ENCODE measurements around the gene NUP58.

Gene NUP58

DNA sequence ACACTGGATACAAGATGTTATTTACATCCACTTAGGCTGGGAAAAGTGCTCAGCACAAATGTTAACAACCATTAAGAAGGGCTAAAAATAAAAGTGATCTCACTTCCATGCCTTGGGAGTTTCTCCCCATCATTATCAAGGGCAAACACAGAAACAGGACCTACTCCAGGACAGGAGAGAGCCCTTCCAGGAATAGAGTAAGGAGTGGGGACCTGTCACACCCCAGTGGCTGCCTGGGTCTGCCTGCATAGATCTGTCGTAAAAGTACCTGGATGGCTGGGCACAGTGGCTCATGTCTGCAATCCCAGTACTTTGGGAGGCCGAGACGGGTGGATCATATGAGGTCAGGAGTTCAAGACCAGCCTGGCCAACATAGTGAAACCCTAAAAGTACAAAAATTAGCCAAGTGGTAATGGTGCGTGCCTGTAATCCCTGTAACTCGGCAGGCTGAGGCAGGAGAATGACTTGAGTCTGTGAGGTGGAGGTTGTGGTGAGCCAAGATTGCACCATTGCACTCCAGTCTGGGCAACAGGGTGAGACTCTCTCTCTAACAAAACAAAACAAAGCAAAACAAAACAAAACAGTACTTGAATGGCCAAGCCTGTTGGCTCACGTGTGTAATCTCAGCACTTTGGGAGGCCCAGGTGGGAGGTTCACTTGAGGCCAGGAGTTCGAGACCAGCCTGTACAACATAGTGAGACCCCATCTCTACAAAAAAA is 76.0 kb downstream of the NUP58 start:
- DNase-seq (ENCODE audit: low spot score): no peak

DNA sequence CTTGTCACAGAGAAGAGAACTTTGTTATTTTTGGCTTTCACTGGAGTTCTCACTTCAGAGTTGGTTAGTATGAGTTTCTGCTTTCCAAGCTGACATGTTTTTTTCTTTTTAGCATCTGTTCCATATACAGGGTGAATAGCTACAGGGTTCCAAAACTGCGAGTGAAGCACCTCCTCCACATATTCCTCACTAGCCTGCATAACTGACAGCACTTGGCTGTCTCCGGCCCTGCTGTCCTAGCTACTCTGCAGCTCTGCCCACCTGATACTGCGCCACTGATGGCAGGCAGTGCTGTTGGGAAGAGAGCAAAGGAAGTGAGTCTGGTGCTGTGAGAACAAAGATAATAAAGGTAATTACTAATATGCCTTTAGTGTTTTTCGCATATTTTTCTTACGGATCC is 77.1 kb downstream of the NUP58 start:
- no peak for DNase-seq (ENCODE audit: low spot score)

DNA sequence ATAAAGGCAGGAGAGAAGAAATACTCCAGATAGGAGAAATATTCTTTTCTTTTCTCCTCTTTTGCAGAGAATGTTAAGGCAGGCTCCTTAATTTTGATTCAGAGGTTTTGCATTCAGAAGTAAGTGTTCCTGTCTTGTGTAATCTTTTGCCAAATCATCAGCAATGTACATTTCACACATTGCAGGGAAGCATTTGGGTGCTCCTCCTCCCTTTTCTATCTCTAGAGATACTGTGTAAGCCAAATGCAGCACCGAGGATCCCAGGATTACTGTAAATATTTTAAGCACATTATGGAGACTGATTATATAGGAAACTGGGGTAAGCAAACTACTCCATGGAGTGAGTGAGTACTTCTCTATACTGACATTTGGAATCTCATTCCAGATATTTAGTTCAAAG is 77.6 kb downstream of the NUP58 start:
- DNase-seq (ENCODE audit: low spot score): no peak

DNA sequence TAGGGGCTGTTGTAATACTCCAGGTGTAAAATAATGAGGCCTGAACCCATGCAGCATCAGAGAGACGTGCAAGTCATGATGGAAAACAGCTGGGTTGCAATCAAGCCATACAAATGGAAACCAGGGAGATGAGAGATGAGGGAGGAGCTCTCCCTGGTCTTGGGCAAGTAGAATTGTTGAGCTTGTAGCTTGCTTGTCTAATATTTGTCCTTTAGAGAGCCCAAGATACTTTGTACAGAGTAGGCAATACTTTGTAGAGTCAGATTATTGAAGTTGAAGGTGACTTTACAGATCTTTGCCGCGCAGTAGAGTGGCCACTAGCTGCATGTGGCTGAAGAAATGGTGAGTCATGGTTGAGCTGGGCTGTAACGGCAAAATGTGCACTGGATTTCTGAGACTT is 78.7 kb downstream of the NUP58 start:
- DNase-seq (ENCODE audit: low spot score): no peak

DNA sequence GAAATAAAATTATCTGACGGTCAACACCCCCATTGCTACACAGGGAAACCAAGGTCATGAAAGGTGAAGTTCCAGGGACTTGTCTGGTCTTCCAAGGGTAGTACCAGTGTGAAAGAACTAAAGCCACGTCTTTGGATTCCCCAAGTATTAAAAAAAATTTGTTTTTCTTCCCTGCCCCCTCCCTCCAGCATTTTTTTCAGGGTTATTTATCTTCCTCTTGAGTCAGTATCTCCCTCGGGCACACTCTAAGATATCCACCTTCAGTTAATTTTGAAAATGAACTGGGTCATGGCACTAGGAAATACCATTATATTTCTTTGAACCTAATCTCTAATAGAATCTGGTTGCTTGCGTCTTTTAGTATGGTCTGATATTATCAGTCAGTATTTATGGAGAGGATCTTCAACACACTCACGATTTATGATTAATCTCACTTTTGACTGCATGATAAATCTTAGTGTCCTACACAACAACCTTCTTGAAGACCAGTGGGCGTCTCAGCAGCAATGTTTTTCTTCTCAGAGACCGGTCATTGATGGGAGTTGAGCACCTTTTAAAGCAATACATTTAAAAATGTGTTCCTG is 79.4 kb downstream of the NUP58 start:
- no peak for DNase-seq (ENCODE audit: low spot score)

DNA sequence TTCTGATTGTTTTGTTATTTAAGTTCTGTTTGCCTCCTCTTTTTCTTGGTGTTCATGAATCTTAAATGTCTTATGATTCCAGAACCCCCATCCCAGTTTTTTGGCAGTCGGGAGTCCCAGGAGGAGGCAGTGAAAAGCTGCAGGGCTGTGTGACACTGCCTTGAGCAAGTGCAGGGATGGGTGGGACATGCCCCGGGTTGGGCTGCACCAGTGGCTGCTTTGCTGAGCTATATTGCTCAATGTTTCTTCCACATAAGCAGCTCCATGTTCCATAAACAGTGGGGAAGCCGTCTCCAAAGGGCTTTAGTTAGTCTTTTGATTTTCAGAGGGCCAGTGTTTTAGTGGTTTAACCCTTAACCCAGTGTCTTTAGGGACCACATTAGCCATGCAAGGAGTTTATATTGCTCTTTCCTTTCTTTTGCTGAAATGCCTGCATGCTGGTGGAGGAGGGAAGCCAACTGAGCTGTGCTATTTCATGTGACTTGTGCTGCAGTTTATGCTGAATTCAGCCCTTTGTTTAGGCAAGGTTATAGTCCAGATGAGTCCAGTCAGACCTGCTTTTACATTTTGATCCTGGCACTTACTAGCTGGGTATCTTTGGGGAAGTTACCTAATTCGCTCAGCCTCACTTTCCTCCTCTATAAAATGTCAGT is 83.5 kb downstream of the NUP58 start:
- no peak for DNase-seq (ENCODE audit: low spot score)

DNA sequence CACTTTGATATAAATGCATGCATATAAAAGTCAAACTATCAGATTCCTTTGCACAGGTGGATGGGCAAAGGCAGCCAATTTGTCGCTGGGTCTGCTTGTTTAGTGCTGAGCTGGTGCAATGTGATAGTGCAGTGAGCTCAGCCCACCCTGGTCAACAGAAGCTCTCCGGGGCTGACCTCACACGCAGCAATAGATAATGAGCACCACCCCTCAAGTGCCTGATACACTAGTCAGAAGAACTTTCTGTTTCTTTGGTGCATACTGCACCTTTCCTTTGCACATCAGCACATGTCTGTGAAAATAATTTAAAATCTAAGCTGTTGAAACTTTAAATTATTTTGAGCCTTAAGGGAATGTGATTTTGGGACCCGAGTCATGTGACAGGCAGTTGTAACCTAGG is 90.5 kb downstream of the NUP58 start:
- DNase-seq (ENCODE audit: low spot score): no peak
